AG04450 (cell line): Measurements from ENCODE around the gene EDDM13. TPM values are rescaled to one million over a fixed set of nuclear protein-coding genes. Genes with fewer than 3 reads are reported as not detected.

ENCODE experiments used
- CTCF ChIA-PET: fragments of 300-600, 350-600 bp; formaldehyde crosslinking; extraction: SDS; loops from one replicate; lab custom pipeline; 2022; ENCODE audit warnings: antibody characterized with exemption, inconsistent platforms; lab: Charles Lee
- POLR2A ChIA-PET: fragments of 350-600 bp; formaldehyde crosslinking; extraction: SDS; loops from one replicate; lab custom pipeline; 2021; ENCODE audit warnings: antibody characterized with exemption, inconsistent platforms; lab: Yijun Ruan, JAX
- DNase-seq: peaks from one replicate; pipeline ENCODE4 v3.0.0-alpha.2; 2011; ENCODE audit warnings: low read depth, low spot score
- H3K27ac ChIP-seq: one replicate; pipeline ENCODE4 v1.5.1; 2012; ENCODE audit warnings: low read depth, low read length, control low read depth
- H3K27me3 ChIP-seq: one replicate; pipeline ENCODE4 v1.6.0; 2012; ENCODE audit warnings: low read length; ENCODE audit not compliant: control insufficient read depth, insufficient read depth
- H3K4me3 ChIP-seq: 2 replicates; pipeline ENCODE4 v1.5.1; 2011; ENCODE audit warnings: mild to moderate bottlenecking, low read depth, low read length, control low read depth
- H3K9me3 ChIP-seq: 2 replicates; pipeline ENCODE4 v1.5.1; 2012; ENCODE audit warnings: low read length; ENCODE audit not compliant: control insufficient read depth, insufficient read depth
- CTCF ChIP-seq: IDR thresholded peaks from 2 replicates; pipeline ENCODE4 v1.5.1; 2011; ENCODE audit warnings: low read depth, low read length, control low read depth, inconsistent platforms
- polyA plus RNA-seq: library from polyadenylated mRNA; depleted of rRNA; stranded (reverse); fragments of >200 nt; gene quantifications from 2 replicates; pipeline ENCODE4 v1.2.3, GENCODE V29; 2011

Gene EDDM13
- polyA plus RNA-seq, 1 experiment: not detected

GRCh38 chr19:56317749-56318148 lies 45.2 kb downstream of the EDDM13 start:
- POLR2A ChIA-PET: no interaction called here

GRCh38 chr19:56319991-56320390 lies 47.4 kb downstream of the EDDM13 start:
- no peak for DNase-seq
- H3K27me3 ChIP-seq: no peaks in the 10 kb centered on the region
- no peaks in the 10 kb centered on the region for H3K9me3 ChIP-seq
- TF ChIP-seq CTCF: no peak
- H3K4me3 ChIP-seq: no peak overlapping the region
- H3K27ac ChIP-seq: no peak overlapping the region
- ChIA-PET CTCF (interaction anchor here (0.6 kb wide), 1 partner anchor 11 kb away, joined by 4 read pairs; no protein-coding TSS in a partner anchor), POLR2A (no interaction called here)

More at GRCh38 chr19:56317749-56318148, 45.2 kb downstream of the EDDM13 start:
- Histone ChIP-seq H3K9me3 (no peaks in the 10 kb centered on the region), H3K27me3 (no peaks in the 10 kb centered on the region), H3K4me3 (no peak overlapping the region), H3K27ac (no peak overlapping the region)
- CTCF ChIA-PET: interaction anchor here (1.0 to 2.7 kb wide), 4 partner anchors 8 to 237 kb away, joined by 5 to 17 read pairs (median 7); no protein-coding TSS in a partner anchor
- no peak for DNase-seq
- no peak for TF ChIP-seq CTCF

GRCh38 chr19:56321254-56321988 lies 48.9 kb downstream of the EDDM13 start:
- Histone ChIP-seq H3K9me3 (no peaks in the 10 kb centered on the region), H3K27me3 (no peaks in the 10 kb centered on the region), H3K27ac (no peak overlapping the region), H3K4me3 (no peak overlapping the region)
- no peak for DNase-seq
- ChIA-PET CTCF (interaction anchor here (1.2 to 1.8 kb wide), 2 partner anchors 12 to 68 kb away, joined by 3 to 6 read pairs; no protein-coding TSS in a partner anchor), POLR2A (no interaction called here)
- TF ChIP-seq CTCF: no peak

GRCh38 chr19:56321989-56322440 lies 49.5 kb downstream of the EDDM13 start:
- ChIA-PET POLR2A (no interaction called here), CTCF (interaction anchor here (0.6 to 1.8 kb wide), 2 partner anchors 11 to 690 kb away, joined by 3 to 6 read pairs; no protein-coding TSS in a partner anchor)
- no peaks in the 10 kb centered on the region for H3K9me3 ChIP-seq
- no peak for TF ChIP-seq CTCF
- no peak overlapping the region for H3K4me3 ChIP-seq
- DNase-seq: no peak
- no peak overlapping the region for H3K27ac ChIP-seq
- H3K27me3 ChIP-seq: no peaks in the 10 kb centered on the region

GRCh38 chr19:56324436-56324835 lies 51.9 kb downstream of the EDDM13 start:
- no peaks in the 10 kb centered on the region for H3K9me3 ChIP-seq
- H3K27me3 ChIP-seq: no peaks in the 10 kb centered on the region
- no peak overlapping the region for H3K27ac ChIP-seq
- ChIA-PET POLR2A (no interaction called here), CTCF (interaction anchor here (1.5 kb wide), 1 partner anchor 9 kb away, joined by 5 read pairs; no protein-coding TSS in a partner anchor)
- no peak overlapping the region for H3K4me3 ChIP-seq
- TF ChIP-seq CTCF: no peak
- DNase-seq: no peak
